HG03103 (cell line): Measurements from ENCODE around the gene RBM12.
"Not testable (repeated sequence)": the region's sequence is repeated elsewhere in the genome, so short reads cannot be mapped to it uniquely, and the experiment has no call there.

Experiments
- ATAC-seq: cut with Tn5 transposase; IDR thresholded peaks from one replicate; pipeline ENCODE4 v1.9.1; 2021; ENCODE audit warnings: low read depth; ENCODE audit not compliant: unreplicated experiment

Gene RBM12

GRCh38 chr20:35664466-35665206, at the start of gene RBM12, which contains the start of gene CPNE1:
Gene RBM12 (minus strand): TSS chr20:35664900. CDS start chr20:35655322, 9,578 bp downstream.
Gene CPNE1 (minus strand): TSS chr20:35664900. CDS start chr20:35632923, 31,977 bp downstream.
- ATAC-seq, result peak; percentile 67

- ATAC-seq, result no peak
These were observed 49.4 kb upstream of the RBM12 start for GRCh38 chr20:35714127-35714526.

GRCh38 chr20:35713120-35713519, 48.4 kb upstream of the RBM12 start:
- ATAC-seq, result not testable (repeated sequence)

GRCh38 chr20:35711588-35712209, 47.0 kb upstream of the RBM12 start:
- no peak for ATAC-seq

- no peak for ATAC-seq
These were observed 46.3 kb upstream of the RBM12 start for GRCh38 chr20:35710884-35711587.

- ATAC-seq, result no peak
These were observed 45.3 kb upstream of the RBM12 start for GRCh38 chr20:35710039-35710438.

GRCh38 chr20:35709259-35709658, 44.6 kb upstream of the RBM12 start:
- ATAC-seq, result no peak

- no peak for ATAC-seq
These were observed 43.8 kb upstream of the RBM12 start for GRCh38 chr20:35708502-35708901.

GRCh38 chr20:35706591-35707529, 42.2 kb upstream of the RBM12 start:
- not testable (repeated sequence) for ATAC-seq

GRCh38 chr20:35705894-35706293, 41.2 kb upstream of the RBM12 start:
- ATAC-seq, result not testable (repeated sequence)

- no peak for ATAC-seq
These were observed 40.0 kb upstream of the RBM12 start for GRCh38 chr20:35704514-35705261.

GRCh38 chr20:35702824-35703695, 38.4 kb upstream of the RBM12 start:
- ATAC-seq, result no peak

- ATAC-seq, result no peak
These were observed 37.5 kb upstream of the RBM12 start for GRCh38 chr20:35702051-35702823.

- no peak for ATAC-seq
These were observed 36.0 kb upstream of the RBM12 start for GRCh38 chr20:35700625-35701148.

GRCh38 chr20:35699957-35700624, 35.4 kb upstream of the RBM12 start:
- ATAC-seq, result no peak

- peak; percentile 73 for ATAC-seq
These were observed 34.6 kb upstream of the RBM12 start, which contains the start of the genes NFS1 and ROMO1 for GRCh38 chr20:35699127-35699956. Gene NFS1 (minus strand): TSS chr20:35699352. CDS start chr20:35699288, 64 bp downstream. Gene ROMO1 (plus strand): TSS chr20:35699405. CDS start chr20:35699633, 228 bp downstream.
